Inflammatory macrophage treated with lipopolysaccharide for 4 hours (primary cell): ENCODE results near the gene AMFR.

Source experiments
- DNase-seq: peaks from one replicate; pipeline ENCODE4 v3.0.0-alpha.2; 2020

The AMFR gene

DNA sequence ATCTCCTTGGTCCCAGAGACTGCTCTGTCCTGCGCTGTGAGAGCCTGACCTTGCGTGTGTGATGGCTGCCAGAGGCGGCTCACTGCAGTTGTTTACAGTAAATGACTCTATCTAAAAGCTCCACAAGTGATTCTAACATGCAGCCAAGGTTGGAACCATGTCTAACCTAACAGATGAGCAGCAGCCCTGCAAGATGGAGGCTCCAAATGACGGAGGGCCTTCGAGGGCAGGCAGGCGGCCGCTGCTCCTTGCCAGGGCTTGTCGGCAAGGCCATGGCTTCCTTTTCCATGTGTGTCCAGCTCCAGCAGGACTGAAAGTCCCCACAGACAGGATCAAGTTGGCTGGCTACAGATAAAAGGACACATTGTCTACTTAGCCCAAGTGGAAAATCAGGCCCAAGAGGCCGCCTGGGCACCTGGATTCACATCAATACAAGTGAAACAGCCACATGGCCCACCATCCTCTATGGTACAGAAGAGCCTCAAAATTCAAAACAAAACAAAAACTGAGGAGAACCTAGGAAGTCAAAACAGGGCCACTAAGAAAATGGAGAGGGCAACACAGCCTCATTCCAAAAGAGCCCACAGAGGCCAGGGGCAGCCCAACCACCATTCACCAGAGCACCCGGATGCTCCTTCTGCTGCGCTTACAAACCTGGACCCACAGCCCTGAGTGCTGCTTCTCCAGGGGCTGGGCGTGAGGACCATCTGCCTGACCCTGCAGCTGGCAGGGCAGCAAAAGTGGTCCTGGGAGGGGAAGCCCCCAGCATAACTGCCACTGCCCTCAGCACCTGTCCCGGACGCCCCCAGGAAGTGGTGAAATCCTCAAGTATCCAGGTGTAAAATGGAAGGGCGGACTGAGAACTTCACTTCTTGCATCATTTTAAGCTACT is 65.0 kb downstream of the AMFR start:
- DNase-seq: no peak

DNA sequence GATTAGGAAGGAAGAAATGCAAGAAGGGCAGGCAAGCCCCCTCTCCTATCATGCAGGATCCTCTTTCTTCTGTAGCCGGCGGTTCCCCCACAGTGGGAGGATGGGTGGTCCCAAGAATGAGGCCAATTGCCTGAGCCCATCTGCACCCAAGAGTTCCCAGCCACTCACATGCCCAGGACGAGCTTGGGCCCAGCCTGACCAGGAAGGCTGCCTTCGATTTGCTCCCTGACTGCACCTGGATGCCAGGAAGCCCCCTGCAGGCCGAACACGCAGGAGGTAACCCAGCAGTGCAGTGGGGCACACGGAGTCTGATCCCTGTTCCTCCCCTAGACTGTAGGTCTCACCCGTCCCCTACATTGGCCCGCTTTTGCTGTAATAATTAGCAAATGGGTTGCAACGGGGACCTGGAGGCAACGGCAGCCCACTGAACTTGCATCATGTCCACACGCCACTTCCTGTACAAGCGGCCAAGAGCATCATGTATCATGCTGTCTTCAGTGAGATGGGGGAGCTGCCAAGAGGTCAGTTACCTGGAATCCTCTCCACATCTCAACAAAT is 67.5 kb downstream of the AMFR start:
- DNase-seq: peak; percentile 23

DNA sequence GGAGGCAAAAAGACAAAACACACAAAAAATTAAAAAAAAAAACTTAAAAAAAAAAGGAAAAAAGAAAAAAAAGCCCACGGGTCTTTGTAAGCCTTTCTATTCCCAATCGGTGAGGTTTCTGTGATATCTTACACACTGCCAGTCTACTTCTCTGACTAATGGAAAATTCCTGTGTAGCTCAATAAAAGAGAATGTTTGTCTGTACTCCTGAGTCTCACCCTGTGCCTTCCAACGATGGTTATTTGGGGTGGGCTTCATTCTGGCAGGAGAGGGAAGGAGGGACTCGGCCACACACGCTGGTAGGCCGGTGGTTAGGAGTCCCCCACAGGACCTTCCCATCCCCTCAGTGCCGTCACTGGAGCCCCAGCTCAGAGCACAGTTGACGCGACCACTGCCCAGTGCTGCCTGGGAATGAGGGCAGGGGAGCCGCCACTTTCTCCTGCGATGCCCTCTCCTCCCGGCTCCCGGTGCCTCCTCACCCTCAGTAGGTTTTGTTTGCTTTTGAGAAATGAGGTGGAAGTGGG is 68.0 kb downstream of the AMFR start:
- no peak for DNase-seq

DNA sequence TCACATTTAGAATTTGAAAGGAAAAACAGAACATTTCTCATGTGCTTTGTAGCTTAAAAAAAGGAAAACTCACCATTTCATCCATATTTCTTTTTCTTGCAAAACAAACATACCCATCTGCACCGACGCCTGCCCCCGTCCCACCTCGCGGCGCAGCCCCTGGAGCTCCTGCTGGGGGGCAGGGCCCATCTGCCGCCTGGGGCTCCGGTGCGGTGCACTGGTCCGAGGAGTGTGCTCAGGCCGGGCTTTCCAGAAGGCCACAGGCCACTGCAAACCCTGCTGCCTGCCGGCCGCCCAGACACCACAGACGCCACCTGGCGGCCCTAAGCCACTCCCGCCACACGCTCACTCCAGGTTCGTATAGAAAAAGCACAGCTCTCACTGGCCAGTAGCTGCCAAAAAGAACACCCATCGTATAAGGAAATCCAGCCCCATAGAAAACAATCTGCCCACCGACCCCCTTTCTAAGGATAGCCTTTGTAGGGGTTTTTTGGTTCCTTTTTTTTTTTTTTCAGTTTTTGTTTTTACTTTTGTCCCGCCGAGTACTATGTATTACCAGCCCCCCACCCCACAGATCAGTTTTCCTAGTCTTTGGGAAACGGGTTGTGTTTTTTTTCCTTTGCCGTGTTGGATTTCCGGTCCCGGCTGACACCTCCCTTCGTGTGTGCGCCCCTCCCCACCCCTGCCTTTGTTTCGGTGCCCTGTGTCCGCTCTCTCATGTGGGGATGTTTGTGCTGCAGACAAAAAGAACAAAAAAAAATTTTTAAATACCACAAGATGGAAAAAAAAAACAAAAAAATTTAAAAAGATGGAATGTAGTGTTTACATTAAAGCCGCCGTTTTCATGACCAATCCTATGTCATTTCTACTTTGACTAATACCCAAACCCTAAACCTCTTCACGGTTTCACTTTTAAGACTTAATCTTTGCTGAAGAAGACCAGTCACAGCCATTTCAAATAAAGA is 68.8 kb downstream of the AMFR start:
- DNase-seq: peak; percentile 76

DNA sequence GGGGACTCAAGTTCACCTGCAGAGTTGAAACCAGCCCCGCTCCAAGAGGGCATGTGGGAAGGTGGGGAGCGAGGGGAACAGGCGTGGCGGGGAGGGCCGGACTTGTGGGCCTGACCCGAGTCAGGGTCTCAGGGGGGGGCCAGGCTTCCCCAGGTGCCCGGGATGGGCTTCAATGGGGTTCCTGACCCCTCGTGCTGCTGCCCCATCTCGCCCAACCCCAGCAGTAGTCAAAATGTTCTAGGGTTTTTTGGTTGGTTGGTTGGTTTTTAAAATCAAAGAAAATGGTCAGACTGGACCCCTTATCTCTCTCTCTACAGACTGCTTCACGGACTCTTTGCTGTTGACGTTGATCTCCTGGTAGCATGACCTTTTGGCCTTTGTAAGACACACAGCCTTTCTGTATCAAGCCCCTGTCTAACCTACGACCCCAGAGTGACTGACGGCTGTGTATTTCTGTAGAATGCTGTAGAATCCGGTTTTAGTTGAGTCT is 69.5 kb downstream of the AMFR start:
- DNase-seq: no peak

DNA sequence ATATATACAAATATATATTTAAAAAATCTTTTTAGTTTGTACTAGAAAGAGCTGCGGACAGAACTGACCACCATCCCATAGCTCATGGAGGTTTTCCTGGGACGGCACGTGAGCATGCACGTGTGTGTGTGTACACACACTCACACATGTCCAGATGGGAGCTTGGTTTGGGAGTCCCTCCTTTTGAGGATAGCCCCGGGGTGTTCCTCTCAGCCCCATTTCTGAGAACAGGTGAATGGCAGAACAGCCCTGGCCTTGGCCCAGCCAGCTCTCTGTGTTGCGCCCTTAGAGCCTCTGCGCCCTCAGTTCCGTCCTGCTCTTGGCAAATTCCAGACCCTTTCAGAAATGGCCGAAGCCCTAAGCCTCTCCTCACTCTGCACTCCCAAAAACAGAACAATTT is 70.1 kb downstream of the AMFR start:
- DNase-seq: no peak

DNA sequence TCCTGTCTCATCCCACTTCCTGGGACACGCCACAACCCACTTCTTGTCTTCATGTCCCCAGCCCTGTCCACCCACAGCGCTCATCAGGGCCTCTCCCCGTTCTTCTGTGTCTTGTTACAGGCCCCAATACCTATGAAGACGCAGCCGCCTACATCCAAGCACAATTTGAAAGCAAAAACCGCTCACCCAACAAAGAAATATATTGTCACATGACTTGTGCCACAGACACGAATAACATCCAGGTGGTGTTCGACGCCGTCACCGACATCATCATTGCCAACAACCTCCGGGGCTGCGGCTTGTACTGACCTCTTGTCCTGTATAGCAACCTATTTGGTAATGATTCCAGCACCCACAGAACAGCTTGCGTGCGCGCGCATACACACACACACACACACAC is 70.6 kb downstream of the AMFR start:
- DNase-seq: no peak

DNA sequence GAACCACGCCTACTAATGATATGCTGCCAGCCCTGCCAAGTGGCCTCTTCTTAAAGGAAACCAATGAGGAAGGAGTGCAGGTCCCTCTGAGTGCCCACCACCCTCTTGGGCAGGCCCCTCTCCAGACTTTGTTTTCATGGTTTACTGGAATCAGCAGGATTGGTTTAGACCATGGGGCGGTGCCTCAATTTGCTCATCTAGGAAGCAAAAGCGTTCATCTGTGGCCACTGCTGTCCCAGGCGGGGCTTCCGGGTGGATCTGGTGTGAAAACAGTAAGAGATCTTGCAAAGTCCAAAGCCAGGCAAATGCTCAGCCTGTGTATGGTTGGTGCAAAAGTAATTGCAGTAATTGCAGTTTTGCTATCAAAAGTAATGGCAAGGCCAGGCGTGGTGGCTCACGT is 71.3 kb downstream of the AMFR start:
- no peak for DNase-seq

DNA sequence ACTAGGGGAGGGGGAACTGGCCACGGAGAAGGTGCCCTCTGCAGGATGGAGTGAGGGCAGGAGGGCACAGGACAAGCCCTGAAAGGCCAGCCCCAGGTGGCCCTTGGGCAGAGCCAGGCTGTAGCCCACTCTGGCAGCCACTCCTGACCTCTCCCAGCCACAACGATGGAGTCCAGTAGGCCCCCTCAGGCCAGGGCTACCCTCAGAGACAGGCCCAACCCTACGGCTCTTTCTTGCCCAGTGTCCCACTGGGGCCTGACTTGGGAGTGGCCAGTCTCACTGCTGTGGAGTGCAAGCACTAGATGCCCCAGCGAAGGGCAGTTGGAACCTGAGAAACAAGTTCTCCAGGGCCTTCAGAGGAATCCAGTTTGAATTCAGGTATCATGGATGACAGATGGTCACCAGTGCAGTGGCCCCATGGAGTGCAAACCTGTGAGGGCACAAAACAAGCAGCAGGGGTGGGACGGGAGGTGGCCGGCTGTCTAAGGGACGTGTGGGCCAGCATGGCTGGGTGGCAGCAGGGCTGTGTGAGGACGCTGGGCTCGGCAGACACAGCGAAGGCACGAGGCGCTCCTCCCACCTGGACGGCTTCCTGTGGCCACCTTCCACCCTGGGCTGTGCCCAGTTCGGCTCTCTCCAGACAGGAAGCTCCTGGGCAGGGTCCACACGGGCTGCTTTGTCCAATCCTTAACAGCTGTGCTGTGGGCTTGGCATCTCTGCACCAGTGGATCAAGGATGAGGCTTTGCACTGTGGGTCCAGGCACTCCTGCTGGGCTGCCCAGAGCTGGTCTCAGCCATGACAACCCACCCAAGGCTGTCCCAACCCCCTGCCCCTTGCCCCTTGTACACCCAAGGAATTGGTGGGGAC is 72.1 kb downstream of the AMFR start:
- DNase-seq: no peak

DNA sequence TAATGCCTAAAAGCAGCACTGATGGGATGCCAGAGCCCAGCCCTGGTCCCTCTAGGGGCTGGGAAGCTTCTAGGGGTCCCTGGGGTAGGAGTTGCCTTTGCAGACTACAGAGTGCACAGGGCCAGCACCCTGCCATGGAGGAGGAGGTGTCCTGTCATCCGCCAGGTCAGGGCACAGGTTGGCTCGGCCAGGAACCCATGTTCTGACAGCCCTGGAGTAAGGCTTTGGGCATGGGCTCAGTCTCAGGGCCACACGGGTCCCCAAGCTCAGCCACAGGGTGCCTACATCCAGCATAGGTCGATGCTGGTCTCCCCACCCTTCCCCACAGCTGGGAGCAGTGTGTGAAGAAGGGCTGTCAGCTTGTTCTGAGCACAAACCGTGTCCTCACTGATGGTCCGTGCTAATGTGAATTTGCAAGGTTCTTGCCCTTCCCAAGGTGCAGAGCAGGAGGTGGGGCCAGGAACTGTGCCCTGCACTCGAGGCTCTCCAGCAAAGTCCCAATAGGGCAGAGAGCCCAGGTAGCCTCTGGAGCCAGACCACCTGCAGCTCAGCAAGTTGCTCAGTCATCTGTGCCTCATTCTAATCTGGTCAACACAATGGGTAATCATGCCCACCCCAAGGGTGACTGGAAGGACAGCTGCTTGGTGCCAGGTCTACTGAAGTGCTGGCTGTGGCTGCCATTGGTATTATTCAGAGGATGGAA is 72.8 kb downstream of the AMFR start:
- no peak for DNase-seq

DNA sequence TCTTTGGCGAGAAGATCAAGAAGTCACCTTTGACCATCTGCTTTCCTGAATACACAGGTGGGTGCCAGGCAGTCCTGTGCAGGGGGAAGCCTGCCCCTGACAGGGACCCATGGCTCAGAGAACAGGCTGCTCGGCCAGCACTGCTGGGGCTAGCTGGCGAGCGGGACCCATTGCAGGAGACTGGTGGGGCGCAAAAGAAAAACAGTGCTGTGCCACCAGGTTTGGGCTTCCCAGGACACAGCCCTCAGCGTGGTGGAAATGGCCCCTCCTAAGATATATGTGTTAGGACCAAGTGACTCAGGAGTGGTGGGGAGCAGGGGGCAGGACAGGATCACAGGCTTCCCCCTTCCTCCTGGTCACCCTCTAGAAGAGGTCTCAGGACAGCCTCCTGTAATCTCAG is 73.9 kb downstream of the AMFR start:
- no peak for DNase-seq

DNA sequence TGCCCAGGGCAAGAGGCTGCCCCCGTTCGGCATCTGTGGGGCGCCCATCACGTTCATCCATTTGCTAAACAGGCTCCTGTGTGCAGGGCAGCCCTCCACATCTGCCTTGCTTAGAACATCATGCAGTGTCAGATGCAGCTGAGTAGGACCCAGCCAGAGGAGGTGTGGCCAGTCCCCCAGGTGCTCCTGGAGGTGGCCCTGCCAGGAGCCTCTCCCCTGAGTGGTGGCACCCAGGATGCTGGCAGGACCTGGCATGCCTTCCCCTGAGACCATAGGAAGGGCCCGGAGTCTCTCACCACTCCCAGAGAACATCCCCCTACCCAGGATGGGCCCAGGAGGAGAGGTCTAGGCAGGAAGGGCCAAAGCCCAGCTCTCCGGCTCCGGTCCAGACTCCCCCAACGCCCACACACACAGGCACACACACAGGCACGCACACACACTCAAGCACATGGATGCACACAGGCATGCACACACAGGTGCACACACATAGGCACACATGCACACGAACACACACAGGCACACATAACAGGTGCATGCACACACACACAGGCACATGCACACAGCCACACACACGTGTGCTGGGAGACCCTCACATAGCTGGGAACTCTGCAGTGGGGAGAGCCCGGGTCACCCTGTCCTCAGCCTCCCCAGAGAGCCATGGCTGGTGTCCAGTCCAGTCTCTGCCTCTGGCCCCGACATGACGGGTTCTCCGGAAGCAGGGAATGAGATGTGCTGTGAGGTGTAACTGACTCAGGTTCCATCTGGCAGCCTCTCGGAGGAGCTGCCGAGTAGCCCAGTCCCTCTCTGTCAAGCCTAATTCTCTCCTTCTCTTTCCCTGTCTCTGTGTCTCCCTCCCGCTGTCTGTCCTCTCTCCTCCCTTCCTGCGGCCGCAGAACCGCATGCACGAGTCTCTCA is 74.6 kb downstream of the AMFR start:
- DNase-seq: no peak

DNA sequence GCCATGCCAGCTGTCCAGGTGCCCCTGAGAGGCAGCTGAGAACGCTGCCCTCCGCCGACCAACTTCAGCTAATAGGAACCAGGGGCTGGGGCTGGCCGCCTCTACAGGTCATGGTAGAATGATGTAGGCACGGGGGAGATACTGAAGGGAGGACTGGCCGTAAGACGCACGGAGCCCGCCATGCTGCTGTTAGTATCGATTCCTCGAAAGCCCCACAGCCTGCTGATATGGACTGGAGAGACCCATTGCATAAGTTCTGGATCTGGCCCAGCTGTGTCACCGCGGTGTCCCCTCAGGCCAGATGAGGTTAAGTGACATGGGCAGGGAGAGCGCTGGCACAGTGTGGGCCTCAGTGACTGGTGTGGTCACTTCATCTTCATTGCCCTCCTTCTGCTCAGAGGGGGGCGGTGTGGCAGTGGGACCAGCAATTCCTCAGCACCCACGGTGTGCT is 75.6 kb downstream of the AMFR start:
- DNase-seq: no peak

DNA sequence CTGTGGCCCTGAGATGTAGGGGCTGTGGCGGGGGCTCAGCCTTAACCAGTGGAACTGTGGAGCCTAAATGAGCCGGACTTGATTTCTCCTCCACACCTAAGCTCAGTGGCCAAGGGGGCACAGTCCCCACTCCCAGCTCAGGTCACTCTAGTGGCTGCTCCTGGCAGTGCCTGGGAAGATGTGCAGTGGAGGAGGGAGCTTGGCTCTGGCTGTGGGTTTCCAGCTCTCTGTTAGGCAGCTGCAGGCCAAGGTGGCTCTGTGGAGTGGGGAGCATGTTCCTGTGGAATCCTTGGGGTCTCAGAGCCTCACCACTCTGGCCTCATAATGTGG is 76.3 kb downstream of the AMFR start:
- DNase-seq: no peak

DNA sequence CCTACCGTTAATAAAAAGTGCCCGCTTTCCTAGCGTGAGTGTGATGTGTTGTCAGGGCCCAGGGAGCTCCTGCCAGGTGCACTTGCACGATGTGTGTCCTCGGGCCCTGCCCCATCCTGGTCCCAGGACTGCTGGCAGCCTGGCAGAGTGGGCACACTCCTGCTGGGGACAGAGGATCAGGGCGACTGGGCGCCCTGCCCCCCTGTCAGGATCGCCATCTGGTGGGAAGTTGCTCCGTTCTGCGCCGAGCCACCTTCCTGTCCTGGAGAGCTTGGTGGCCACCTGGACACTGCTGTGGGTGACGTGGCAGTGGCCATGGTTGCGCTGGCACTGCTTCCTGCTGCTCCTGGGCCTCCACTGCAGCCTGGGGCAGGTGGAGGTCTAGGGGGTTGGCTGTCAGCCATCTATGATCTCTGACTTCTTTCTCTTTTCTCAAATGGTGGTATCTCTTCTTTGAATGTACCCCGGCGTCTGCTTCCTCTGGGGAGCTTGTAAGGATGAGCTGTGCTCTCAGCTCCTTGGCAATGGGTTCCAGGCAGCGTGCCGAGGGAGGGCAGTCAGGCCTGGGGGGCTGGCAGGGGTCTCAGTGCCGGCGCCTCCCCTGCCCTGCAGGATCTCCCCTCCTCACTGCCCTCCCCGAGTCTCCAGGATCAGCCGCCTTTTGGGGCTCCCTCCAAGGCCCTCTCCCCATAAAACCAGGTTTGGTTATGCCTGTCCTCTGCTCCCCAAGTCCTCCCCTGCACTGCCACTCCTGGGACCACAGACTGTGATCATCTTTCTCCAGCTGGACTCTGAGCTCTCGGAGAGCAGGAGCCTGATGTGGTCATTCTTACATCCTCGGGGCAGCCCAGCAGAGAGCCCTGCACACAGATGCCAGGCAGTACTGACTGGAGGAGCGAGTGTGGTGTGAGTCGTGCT is 76.9 kb downstream of the AMFR start:
- DNase-seq: no peak

DNA sequence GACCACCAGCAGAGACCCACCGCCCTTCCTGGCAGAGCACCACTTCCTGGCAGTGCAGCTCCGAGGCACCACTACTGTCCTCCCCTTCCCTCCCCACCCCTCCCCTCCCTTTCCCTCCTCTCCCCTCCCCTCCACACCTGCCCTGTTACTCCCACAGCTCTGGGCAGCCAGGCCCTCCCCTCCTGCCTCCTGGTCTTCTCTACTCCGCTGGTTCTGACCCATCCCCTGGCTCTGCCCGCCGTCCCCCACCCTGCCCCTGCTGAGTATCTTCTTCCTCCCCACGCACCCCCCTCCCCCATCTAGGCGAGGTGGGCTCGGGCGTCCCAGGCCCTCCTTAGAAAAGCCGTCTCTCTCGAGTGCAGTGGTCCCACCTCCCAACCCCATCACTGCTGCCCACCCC is 77.7 kb downstream of the AMFR start:
- no peak for DNase-seq

DNA sequence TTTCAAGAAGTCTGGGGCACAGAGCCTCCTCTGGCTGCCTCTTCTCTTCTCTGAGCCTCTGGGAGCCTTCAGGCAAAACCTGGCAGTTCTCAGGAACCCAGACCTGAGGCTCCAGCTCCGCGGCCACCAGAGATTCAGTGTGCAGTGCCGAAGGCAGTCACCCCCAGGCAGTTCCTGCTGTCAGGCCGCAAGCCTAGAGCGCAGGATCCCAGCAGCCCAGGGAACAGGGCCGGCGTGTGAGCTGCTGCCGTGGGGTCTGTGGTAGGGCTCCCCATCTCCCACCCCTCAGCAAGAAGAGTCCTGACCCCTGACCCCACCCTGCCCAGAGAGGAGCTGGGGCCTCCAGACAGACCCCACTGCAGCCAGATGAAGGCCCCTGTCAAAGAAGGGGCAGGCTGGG is 78.2 kb downstream of the AMFR start:
- DNase-seq: no peak

DNA sequence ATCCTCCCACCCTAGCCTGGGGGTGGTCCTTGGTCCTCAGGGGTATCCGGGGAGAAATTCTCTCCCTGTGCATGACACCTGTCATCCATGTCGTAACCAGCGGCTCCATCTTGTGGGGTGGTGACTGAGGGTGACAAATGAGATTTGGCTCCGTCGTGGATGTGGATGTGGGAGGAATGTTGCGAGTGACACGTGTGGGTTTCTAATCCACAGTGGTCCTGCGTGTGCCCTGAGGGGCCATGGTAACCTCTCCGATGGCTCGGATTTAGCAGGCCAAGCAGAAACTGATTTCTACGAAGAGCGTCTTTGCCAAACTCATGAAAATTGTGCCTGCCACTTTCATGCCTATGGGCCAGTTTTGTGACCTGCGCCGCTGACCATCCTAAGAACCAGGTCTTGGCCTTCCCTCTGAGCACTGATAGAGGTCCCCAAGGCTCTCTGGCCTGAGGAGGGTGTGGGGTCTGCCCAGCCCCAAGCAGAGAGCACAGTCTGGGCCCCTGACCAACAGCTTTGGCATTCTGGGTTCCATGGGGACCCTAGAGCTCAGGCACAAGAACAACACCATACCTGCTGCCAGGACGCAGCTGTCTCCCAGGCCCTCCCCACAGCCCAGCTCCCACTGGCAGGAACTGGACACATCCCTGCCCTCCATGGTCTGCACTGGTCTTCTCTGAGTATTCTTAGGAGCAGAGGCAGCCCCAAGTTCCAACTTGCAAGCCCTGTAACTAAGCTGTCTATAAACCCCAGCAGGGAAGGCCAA is 79.0 kb downstream of the AMFR start:
- DNase-seq: no peak
